ENCODE measurements around the gene ATP6V0E2. TPM values are rescaled to one million over a fixed set of nuclear protein-coding genes. Genes with fewer than 3 reads are reported as not detected.
"Not testable (repeated sequence)": the region's sequence is repeated elsewhere in the genome, so short reads cannot be mapped to it uniquely, and the experiment has no call there.

The ATP6V0E2 gene
- polyA plus RNA-seq, 1 donor, result 6.6 TPM

DNA sequence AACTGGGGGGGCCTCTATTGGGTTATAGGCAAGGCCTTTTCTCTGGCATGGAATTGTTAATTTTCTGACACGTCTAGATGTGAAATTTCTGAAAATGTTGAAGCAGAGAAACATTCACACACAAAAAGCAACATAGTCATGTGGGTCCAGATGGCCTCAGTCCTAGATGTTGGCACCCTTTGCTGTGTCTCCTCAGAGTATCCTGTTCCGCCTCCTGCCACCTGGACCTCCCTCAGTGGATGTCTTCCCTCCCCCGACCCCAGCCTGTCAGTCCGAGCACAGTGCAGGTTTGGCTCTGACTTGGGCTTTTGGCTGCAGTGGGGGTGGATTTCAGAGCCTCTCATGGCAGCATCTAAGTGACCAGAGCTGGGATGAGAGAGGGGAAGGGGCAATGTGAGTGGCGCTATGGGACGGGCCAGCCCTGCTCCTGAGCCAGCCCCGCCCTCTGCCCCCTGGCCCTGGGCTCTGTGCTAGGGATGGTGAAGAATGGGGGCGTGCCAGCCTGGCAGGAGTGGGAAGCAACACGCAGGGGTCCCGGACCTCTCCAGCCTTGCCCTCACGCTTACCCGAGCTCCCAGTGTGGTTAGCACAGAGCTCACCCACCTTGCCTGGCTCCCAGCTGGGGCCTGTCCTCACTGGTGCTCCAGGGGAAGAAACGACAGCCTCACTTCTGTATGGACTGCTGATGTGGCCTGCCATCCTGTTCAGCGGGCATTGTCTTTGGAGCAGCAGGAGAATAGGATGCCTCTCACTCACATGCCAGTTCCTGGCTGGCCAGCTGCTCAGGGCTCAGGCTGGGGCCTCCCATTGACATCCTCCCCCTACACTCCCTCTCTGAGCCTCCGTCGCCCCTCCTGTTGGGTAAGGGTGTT lies 6.2 kb downstream of the ATP6V0E2 start:
- no peak for DNase-seq

DNA sequence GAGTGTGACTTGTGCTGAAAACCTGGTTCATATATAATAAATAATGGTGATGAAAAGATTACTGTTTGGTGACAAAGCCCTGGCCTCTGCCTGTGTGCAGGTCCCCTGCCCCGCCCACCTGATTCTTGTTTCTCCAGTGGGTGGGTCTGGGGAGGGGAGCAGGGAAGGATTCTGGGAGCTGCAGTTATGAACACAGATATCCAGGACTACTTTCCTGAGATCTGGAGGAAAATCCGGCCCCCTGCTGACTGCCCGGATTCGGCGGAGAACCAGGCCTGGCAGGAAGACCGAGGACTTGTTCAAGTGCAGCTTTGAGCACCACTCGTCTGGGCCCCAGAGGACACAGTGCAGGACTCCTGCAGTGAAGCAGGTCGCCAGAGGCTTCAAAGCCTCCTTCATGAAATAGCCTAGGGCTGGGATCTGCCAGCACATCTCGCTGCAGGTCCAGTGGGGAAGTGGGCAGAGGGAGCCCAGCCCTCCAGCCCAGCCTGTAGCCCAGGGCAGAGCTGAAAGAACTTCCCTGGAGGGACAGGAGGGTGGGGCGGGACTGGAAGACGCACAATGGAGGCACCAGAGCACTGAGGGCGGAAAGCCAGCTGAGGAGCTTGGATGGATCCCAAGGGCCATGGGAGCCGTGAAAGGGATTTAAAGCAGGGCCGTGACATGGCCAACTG lies 7.0 kb downstream of the ATP6V0E2 start:
- no peak for DNase-seq

DNA sequence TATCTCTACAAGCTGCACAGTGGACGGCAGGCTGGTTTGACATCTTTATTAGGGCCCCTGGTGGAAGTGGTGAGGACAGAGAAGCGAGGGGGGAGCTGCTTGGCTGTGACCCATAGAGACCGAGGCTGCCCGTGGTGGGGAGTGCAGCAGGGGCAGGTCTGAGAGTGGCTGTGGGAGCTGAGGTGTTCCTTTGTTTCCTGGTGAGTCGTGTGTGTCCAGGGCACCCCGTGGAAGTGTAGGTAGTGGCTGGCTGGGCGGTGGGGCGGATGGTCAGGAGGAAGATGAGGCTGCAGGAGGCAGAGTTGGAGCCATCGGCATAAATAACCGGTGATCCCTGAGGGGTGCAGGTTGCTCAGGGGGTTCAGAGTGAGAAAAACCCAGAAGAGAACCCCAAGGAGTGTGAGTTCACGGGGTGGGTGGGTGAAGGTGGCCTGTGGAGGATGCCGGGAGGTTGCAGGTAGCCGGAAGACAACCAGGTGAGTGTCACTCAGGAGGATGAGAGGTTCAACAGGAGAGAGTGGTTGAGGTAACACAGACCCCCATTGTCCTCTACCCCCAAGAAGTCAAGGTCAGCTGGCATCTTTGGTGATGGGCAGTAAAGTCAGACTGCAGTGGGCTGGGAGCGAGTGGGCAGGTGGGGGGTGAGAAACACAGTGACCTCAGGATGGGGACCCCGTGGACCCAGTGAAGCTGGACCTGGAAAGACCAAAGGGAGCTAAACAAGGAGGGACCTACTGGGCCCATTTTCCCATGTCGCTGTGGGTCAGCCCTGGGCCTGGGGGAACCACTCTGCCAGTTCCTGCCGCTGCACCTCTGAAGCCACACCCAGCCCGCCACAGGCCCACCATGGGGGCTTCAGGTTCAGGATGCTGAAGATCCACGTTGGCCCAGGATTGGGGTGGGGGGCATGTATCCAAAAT lies 7.8 kb downstream of the ATP6V0E2 start:
- no peak for DNase-seq

DNA sequence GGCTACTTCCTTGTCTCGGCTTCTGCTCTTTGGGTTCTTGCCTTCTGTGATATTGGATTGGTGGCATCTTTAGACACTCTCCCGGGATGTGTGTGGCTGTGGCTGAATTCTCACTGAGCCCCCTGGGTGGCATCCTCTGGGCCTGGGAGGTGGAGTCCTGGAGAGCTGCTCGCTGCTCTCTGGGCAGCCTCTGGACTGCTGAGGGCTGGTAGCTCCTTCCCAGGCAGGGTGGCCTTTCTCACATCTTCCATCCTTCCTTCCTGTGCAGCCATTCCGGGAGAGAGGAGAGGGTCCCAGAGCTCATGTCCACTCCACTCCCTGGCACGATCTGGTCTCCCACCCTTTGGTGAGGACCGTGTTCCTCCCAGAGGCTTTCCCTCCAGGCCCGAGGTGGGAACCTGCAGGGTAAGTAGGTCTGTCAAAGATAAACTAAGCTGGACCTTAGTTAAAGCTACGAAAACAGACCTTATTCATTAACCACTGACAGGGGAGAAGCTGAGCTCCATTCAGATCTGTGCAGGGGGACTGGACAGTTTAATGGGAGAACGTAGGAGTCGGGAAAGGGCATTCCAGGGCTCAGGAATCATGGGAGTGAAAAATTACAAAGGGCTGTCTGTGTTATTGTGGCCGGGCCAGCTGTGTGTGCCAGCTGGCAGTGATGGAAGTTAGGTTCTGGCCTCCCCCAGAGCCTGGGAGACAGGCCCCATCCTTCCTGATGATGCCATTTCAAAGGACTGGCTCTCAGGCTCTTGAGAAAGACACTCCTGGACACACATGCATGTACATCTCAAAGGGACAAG lies 8.7 kb downstream of the ATP6V0E2 start:
- DNase-seq, result no peak

DNA sequence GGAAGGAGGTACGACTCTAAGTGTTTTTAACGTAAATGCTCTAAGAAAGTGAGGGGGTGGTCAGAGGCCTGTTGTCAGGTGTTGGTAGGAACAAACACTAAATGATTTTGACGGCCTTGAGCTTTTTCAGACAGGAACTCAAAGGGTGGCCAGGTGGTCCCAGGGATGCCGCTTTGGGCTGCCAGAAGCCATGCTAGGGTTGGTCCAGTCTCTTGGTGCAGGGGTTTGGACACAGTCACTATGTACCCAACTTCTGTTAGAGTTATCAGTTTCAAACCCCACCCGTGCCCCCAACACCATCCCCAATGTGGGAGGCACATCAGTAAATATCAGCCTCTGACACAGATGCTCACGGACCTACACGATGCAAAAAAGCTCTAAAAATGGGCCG lies 9.3 kb downstream of the ATP6V0E2 start:
- DNase-seq, result no peak

DNA sequence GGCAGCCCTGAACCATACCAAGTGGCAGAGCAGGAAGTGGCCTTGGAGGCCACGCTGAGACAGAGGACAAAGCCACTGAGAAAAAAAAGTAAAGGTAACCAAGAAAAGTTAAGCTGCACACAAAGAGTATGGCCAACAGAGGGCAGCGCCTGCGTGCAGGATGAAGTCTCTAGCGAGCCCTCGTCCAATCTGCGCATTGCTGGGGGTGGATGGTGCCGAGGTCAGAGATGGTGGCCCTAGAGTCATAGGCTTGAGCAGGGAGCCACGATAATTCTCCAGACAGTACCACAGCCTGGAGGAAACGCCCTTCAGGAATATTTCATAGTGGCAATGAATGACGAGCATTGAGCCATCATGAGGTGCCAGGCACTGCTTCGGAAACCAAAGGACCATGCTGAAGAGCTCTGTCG lies 9.7 kb downstream of the ATP6V0E2 start:
- DNase-seq, result no peak

DNA sequence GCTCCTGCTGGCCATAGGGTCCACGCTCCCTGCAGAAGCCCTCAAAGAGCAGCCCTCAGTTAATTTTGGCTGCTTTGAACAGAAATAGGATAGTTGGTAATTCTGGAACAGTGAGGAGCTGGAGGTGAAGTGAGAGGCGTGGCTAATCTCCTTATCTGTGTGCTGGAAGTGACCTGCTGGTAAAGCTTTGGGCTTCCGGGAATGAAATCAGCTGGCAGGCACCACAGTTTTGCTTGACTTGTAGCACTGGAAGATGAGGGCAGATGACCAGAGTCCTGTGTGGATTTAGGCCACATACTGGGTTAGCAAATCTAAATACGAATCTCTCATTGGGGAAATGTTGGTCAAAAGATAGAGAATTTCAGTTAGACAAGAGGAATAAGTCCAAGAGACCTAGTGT lies 10.2 kb downstream of the ATP6V0E2 start:
- no peak for DNase-seq

DNA sequence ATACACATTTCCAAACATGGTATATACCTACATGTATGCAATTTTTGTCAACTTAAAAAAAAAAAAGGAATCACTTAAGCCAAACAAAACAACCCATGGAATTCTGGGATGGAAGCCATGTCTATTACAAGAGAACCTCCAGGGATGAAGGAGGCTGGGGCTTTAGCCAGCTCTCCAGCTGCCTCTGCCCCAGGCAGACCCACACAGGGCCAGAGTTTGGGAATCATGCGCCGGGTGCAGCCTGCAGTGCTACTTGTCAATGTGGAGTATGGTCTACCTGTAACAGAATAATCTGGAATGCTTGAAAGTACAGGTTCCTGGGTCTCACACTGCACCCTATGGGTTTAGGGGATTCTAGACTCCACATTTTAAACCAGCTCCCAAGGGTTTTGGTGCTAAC lies 10.8 kb downstream of the ATP6V0E2 start:
- DNase-seq, result no peak

DNA sequence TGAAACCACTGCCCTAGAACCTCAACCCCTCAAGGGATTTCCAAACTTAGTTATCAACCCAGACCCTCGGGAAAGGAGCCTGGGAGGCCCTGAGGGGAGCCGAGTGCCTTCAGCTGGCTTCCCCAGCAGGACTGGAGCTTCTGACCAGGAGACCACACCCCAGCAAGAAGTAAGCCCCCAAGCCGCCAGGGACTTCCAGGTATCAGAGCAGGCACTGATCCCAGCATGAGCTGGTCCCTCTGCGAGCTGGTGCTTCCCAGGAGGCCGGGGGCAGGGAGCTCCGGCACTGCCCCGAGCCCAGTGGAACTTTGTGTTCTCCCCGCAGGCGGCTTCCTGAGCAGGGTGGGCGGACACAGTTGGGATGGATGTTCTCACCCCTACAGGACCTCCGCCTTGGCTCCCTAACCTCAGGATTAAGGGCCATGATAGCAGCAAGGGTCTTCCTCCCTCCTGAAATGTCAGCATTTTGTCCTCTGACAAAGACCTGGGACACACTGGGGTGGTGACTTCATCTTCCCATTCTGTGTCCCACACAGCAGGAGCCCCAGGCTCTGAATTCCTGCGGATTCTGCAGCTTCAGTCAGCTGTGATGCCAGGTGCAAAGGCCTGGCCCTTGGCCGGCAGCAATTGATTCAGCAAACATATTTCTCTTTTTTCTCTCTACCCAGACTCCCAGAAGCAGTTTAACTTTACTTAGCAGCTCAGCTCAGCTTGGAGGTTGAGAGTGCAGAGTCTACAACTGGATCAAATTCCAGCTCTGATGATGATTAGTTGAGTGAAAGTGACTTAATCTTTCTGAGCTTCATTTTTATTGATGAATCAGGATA lies 11.6 kb downstream of the ATP6V0E2 start:
- DNase-seq, result peak; percentile 66

DNA sequence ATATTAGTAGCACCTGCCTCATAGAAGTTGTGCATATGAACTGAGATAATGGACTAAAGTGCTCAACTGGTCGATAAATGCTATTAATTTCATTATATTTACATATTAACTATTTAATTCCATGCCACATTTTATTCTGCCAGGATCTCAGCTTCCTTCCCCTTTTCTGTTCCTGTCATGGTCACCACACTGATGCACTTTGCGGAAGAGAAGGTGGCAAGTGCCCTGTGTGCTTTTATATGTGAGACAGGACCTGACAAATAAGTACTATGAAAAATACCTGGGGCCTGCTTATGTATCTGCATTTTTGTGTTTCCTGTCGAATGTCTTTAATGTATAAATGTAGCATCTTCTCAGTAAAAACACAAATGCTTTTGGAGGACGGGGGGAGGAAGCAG lies 12.2 kb downstream of the ATP6V0E2 start:
- DNase-seq, result no peak

DNA sequence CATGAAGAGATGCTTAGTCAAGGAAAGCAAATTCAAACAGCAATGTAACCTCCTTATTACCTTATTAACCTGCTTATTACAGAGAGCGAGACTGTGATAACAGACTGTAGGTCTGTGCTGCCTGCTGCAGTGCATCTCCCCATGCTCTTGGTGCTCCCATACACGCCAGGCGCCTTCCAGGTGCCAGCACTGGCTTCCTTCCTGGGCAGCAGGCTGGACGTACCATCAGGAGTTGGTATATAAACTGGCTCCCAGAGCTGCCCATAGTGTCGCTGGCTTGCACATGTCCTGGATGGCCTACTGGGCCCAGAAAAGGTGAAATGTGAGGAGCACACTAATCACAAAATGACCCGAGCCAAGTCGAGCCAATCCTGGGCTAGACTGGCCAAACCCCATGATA lies 13.5 kb downstream of the ATP6V0E2 start:
- DNase-seq, result no peak

DNA sequence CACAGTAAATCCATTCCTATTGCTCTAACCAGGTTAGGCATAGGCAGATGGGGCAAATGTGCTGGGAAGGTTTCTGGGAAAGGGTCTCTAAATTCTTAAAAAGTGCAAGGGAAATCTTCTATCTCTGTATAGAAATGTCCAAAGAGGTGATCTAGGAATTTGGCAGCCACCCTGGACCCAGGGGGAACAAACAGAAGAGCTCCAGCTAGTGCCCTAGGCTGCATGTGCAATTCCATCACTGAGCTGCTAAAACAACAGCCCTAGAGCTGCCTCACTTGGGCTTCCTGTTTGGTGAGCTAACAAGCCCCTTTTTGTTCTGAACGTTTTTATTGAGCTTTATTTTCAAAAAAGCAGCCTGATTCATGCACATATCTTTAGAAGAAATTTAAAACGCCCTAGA lies 16.9 kb downstream of the ATP6V0E2 start:
- not testable (repeated sequence) for DNase-seq

DNA sequence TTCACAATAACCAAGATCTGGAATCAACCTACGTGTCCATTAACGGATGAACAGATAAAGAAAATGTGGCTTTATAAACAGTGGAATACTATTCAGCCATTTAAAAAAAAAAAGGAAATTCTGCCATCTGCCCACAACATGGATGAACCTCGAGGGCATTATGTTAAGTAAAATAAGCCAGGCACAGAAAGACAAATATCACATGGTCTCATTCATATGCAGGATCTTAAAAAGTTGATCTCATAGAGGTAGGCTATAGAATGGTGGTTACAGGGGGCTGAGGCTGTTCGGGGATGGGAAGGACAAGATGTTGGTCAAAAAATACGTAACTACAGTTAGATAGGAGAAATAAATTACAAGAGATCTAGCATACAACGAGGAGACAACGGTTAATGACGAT lies 21.2 kb downstream of the ATP6V0E2 start:
- DNase-seq, result not testable (repeated sequence)

DNA sequence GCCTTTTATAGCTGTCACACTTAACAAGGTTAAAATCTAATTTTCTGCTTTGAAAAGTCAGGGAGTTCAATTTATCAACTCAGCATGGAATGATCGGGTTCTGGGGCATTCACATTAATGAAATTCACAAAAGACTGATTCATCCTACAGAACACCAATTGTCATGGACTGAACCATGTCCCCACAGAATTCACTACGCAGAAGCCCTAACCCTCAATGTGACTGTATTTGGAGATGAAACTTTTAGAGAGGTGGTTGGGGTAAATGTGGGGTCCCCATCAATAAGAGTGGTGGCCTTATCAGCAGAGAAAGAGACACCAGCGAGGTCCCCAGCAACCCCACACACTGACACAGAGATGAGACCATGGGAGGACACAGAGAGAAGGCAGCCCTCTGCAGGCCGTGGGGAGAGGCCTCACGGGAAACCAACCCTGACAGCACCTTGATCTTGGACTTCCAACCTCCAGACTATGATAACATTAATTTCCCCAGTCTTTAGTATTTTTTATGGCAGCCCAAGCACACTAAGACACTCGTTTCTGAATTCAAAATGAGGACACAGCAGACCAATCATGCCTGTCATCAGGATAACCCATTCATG lies 34.1 kb downstream of the ATP6V0E2 start:
- DNase-seq, result not testable (repeated sequence)

DNA sequence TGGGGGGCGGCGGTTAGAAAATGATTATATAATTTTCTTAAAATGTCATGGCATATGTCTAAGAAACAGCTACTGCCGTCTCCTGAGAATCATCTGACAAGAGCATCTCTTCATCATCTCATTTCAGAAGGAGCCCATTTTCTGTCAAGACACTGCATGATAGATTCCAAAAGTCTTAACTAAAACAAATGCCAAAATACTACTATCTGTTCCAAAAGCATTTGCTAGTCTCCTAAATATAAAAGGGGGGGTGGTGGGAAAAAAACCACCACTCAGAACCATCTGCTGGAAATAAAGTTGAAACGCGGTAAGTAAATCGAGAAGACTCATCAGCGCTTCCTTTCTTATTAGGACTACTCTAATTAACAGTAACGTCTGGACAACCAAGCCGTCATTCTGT lies 36.5 kb downstream of the ATP6V0E2 start:
- not testable (repeated sequence) for DNase-seq

DNA sequence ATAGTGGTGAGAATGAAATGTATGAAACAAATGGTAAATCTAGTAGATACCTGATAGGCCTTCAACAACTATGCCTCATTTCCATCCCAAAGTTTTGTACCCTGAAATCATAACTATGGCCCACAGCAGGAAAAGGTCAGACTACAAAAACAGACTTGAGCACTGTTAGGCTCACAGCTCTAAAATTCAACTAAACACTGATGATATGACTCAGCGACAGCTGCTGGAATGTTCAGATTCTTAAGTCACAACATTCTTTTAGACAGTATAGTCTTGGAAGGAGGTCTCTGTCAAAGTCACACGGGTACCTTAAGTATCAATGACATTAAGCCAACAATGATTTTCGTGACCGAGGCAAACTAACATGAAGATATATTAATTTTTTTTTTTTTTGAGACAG lies 38.4 kb downstream of the ATP6V0E2 start:
- not testable (repeated sequence) for DNase-seq

DNA sequence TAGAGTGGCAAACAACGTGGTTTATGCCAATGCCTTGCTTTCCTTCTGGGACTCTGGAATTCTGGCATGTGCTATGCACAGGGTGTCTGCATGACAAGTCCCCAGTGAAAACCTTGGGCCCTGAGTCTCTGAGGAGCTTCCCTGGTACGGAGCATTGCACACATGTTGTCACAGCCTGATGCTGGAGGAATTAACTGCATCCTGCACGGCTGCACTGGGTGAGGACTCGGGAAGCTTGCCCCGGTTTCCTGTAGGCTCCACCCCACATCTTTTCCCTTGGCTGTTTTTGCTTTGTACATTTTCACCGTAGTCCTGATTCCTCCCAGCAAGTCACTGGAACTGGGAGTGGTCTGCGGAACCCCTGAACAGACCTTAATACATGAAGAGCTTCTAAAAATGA lies 52.6 kb downstream of the ATP6V0E2 start:
- not testable (repeated sequence) for DNase-seq
